NCI-H345 (cell line): ENCODE results near the gene SLC17A6.

Source experiments
- DNase-seq: peaks from one replicate; lab custom pipeline; 2025; lab: John Stamatoyannopoulos, UW

SLC17A6 gene

GRCh38 chr11:22337596-22338485, at the start of gene SLC17A6:
SLC17A6 (plus strand) TSS chr11:22338381; CDS start chr11:22338534, 153 bp downstream.
- peak; percentile 59 for DNase-seq

GRCh38 chr11:22302368-22302767, 35.8 kb upstream of the SLC17A6 start:
- no peak for DNase-seq

DNA sequence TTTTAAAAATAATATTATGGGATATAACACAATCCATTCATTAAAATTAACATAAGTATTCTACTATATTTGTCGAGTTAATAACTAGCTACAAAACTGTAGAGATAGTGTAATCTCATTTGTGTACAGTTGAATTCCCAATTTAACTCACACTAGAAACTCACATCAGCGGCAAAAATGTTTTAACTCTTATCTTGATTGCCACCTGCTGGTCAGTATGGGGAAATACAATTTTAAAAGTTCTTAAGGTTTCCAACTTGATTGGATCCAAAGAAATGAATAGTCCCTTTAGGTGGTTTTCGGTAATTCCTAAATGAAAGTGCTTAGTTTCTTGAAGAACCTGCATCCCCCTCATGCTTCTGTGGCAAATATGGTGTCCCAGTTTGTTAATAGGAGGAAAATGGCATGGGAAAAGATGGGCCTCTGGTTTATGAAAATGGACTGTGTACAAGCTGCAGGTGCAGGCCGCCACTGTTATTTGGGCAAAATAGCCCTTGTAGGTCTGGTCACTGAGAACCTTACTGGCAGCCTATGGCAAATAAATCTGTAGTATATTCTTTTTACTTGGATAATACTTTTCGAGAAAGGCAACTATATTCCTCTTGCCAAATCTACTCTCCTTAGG, 33.7 kb upstream of the SLC17A6 start:
- peak; percentile 54 for DNase-seq

DNA sequence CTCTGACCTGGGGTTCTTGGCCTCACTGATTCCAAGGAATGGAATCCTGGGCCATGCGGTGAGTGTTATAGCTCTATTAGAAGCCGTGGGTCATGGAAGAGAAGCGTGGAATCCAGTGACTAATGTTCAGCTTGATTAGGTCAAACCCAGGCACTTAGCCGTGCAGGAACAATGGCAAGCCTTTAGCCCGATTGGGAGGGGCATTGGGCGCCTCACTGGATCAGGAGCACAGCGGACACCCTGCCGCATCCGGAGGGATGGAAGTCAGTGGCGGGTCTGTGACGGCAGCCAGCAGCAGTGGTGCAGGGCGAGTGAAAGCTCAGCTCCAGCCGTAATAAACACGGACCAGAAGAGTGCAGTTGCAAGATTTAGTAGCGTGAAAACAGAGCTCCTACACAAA, 20.5 kb upstream of the SLC17A6 start:
- no peak for DNase-seq

DNA sequence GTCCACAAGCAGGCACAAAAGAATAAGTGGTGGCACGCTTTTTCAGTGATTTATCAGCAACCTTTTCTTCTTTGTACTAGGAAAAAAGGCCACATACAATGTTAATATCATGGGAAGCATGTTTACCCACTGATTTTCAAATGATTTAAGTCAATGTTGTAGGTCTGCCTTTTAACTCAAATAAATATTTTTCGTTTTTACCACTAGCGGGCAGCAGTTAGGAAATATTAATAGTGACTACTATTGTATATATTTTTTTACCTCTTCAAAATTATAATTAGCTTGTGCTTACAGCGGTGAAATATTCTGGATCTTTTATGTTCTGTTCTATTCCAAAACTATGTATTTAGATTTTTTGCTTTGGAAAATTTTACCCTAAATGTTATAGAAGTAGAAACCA, 6.4 kb upstream of the SLC17A6 start:
- no peak for DNase-seq

DNA sequence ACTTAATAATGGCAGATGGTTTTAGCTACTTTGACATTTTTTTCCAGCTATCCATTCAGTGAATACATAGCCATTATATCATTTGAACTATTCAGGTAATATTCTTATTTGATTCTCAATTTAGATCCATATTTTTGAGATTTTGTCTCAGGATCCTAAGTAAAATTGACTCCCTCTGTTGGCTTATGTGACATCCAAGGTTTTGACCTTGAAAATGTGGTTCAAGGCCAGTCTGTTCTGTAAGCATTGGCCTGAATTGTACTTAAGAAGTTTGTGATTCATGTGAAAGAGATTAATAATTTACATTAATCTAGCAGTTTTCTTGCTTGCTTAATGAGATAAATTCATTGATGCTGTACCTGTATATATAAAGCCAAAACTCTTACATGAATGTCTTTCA, 1.6 kb upstream of the SLC17A6 start:
- DNase-seq = no peak

DNA sequence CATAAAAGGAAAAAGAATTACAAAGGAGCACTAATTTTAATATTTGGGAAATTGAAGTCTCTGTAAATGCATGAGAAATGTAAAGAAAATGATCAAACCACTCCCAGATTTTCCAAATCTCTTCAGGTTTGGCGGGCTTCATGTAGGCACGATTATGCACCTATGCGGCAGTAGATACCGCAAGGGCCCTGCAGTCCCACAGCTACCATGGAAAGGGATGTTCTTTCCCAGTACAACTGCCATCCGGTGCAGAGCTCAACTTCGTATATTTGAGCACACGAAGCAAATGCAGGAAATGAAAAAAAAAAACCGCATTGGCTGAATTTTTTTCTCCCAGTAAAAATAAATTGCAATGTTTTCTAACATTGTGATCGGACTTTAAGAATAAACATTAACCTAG, 1.4 kb downstream of the SLC17A6 start:
- no peak for DNase-seq

DNA sequence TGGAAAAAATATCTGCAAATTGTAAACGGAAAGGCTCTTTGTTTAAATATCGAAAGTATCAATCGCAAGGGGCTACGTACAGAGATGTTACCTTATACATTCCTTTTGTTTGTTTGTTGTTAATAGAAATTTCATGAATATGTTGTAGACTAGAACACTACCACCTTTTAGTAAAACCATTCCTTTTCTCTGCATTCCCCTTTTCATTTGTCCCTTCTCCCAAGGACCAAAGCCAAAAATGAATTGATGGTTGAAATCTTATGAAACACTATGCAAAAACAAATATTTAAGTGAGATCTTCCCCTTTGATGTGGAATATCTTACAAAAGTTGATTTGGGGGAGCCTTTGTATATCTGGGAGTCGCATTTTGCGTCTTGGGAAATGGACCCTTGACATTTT, 2.1 kb downstream of the SLC17A6 start:
- no peak for DNase-seq

DNA sequence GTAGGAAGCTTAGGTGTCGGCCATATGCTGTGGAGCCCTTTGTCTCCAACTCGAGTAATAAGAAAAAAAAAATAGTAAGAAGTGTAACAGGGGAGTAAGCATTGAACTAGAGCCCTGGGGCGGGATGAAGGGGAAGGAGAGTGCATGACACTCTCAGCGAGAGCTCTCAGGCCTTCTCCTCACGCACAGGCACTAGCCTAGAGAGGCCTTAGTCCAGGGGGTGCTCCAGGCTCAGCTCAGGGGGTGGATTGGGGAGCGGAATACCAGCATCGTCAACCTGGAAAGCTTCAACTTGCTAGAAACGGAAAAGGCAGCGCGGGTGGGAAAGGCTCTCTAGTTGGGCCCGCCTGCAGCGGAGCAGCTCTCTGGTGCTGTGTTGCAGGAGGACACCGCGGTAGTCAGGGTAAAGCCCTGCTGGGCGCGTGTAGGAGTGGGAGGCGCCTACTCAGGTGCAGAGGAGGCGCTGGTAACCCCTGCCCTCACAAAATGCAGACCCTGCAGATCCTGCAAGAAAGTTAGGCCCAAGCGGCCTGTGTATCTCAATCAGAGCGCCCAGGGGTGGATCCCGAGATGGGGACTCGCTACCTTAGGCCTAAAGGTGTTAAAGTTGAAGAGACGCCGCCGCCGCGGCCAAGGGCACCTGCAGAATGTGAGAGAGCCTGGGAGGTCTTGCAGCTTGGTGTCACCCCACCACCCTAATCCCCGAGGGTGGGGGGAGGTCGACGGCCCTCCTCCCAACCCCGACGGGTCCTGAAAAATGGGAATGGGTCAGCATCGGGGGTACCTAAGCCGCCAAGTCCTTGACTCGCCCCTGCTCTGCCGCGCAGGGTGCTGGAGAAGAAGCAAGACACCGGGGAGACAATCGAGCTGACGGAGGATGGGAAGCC, 2.8 kb downstream of the SLC17A6 start:
- DNase-seq = no peak

DNA sequence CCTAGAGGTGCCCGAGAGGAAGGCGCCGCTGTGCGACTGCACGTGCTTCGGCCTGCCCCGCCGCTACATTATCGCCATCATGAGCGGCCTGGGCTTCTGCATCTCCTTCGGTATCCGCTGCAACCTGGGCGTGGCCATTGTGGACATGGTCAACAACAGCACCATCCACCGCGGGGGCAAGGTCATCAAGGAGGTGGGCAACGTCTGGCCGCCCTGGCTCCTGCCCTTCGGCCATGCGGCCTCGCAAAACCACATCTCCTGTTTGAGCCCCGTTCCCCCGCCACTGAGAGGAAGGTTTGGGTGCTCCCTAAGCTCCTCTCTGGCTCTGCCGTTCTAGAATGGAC, 3.4 kb downstream of the SLC17A6 start:
- DNase-seq = no peak

DNA sequence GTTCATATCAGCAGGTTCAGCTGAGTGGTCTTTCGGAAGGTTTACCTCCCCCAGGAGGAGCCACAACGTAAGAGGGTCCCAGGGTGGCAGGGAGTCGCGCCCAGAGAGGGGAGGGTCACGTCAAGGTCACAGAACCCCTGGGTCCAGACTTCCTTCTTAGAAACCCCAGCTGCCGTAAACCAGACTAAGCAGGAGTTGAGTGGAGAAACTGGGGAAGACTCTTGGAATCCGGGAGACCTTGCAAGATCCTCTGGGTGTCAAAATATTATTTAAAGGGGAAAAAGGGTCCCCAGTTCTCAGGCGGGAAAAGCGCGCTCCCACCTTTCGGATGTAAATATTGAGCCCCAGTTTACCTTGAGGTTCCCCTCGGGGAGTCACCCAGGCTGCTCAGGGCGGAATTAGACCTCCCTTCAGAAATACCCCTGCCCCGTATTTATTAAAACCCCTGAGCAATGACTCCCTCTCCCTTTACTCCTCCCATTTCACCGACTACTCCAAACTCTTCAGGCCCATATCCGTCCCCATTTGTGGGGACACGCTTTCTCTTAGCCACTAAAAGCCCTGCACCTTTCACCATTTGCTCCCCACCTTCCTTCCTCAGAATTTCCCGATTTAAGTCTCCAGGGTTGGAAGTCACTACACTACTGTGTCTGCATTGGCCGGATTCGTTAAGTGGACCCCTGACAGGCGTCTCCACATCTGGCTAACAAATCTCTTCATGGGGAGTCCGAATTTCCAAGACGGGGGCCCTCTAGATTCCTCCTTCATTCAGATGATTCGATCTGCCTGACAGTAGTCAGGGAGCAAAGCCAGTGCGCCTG, 4.2 kb downstream of the SLC17A6 start:
- no peak for DNase-seq

DNA sequence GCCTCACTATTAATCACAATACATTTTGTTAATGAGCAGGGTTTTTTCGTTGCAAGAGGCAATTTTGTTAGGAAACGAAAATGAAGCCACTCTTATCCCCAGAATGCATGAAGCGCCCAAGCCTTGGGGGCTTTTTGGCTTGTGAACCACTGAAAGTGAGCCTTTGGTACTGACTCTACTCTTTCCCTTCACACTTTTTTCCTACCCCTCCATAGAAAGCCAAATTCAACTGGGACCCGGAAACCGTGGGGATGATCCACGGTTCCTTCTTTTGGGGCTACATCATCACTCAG, 4.8 kb downstream of the SLC17A6 start:
- DNase-seq = no peak

GRCh38 chr11:22343371-22344032, 5.3 kb downstream of the SLC17A6 start:
- no peak for DNase-seq

- no peak for DNase-seq
Observed at GRCh38 chr11:22344081-22344480, 5.9 kb downstream of the SLC17A6 start.

DNA sequence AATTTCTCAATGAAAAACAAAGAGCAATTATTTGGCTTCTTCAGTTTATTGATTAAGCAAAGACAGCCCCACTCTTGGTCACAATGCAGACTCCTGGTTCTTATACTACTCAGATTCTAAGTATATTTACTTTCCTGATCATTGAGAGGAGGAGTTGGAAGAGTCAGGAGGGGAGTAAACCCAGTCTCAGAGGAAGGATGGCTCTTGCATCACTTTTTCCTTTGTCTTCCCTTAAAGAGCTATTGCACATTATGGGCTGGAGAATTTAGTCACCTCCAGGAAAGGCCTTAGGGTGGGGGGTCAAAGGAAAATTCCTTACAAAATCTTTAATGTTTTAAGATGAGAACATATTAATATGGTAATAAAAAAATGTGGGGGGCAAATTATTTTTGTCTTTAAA, 8.1 kb downstream of the SLC17A6 start:
- DNase-seq = no peak

DNA sequence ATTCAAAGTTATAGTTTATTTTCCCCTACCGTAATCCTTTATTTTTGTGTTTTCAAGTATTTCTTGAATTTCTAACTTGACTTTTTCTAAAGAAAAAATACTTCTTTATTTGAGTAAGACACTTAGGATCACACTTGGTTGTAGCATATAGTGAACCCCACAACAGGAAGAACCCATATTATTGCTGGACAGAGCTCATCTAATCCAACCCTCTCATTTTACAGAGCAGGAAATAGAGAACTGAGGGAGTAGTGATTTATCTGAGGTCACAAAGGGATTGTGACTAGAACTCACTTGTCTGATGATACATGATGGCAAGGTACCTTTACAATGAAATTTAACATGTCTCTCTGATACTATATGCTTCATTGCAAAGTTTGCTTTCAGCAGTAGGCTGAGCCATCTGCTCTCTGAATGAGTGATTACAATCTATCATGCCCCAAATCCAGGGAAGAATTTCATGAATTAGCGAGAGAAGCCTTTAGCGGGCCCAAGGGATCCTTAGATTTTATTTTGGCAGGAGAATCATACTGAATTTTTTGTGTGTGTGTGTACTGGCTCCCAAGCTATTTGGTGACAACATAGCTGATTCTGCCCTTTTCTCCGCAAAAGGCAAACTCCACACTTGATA, 9.8 kb downstream of the SLC17A6 start:
- DNase-seq = no peak

GRCh38 chr11:22349491-22349890, 11.3 kb downstream of the SLC17A6 start:
- no peak for DNase-seq

GRCh38 chr11:22359295-22359694, 21.1 kb downstream of the SLC17A6 start:
- no peak for DNase-seq

DNA sequence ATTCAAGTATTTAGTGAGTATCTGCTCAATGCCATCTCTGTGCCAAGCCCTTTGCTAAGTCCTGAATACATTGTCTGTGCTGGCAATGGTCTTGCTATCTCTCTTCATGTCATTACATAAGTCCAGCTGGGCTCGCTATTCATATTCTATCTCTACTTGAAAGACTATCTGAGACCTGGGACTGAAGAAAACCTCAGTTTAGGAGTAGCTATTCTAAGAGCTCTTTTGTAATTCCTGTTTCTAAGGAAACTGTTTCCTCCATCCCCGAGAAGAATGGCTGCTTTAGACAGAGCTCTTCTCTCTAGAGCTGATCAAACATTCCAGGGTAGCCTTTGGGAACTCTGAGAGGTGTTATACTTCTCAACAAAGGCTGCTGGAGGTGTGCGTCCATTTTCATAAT, 33.0 kb downstream of the SLC17A6 start:
- DNase-seq = no peak

GRCh38 chr11:22387126-22387525, 48.9 kb downstream of the SLC17A6 start:
- no peak for DNase-seq
